NB4 (cell line): ENCODE results near the gene RAB38.

Experiments used
- DNase-seq: peaks from one replicate; pipeline ENCODE4 v3.0.0; 2010; ENCODE audit warnings: low read depth
- H3K4me3 ChIP-seq: one replicate; pipeline ENCODE4 v1.5.1; 2011; ENCODE audit warnings: mild to moderate bottlenecking, low read depth, low read length, moderate library complexity
- CTCF ChIP-seq: IDR thresholded peaks from one replicate; pipeline ENCODE4 v1.5.1; 2012; ENCODE audit warnings: low read depth, low read length
- MAX ChIP-seq: IDR thresholded peaks from 2 replicates; pipeline ENCODE4 v1.6.1; 2011; ENCODE audit warnings: low read depth, low read length
- MYC ChIP-seq: IDR thresholded peaks from 2 replicates; pipeline ENCODE4 v1.6.1; 2011; ENCODE audit warnings: low read depth, low read length
- POLR2A ChIP-seq: IDR thresholded peaks from 2 replicates; pipeline ENCODE4 v1.6.1; 2011; ENCODE audit warnings: mild to moderate bottlenecking; ENCODE audit not compliant: insufficient read length; ENCODE audit errors: extremely low read depth

Gene RAB38

GRCh38 chr11:88164320-88164719 lies 10.9 kb downstream of the RAB38 start:
- no peak for TF ChIP-seq MYC
- TF ChIP-seq CTCF = no peak
- TF ChIP-seq POLR2A = no peak
- TF ChIP-seq MAX = no peak
- DNase-seq = no peak
- H3K4me3 ChIP-seq = no peak overlapping the region

GRCh38 chr11:88158081-88158480 lies 17.2 kb downstream of the RAB38 start:
- no peak overlapping the region for H3K4me3 ChIP-seq
- DNase-seq = no peak
- TF ChIP-seq CTCF (no peak), POLR2A (no peak), MYC (no peak), MAX (no peak)

- no peak overlapping the region for H3K4me3 ChIP-seq
- TF ChIP-seq CTCF (no peak), POLR2A (no peak), MAX (no peak), MYC (no peak)
- DNase-seq = no peak
These were observed 17.9 kb downstream of the RAB38 start for GRCh38 chr11:88157370-88157769.

GRCh38 chr11:88152381-88152780 lies 22.9 kb downstream of the RAB38 start:
- TF ChIP-seq MAX (no peak), MYC (no peak), CTCF (no peak), POLR2A (no peak)
- no peak for DNase-seq
- H3K4me3 ChIP-seq = no peak overlapping the region

- TF ChIP-seq MAX = no peak
- TF ChIP-seq POLR2A = no peak
- TF ChIP-seq CTCF = no peak
- no peak overlapping the region for H3K4me3 ChIP-seq
- DNase-seq = no peak
These were observed 23.5 kb downstream of the RAB38 start for GRCh38 chr11:88151709-88152265.
